CD14-positive monocyte (primary cell): ENCODE data around the gene ERCC1. TPM values are rescaled to one million over a fixed set of nuclear protein-coding genes. Genes with fewer than 3 reads are reported as not detected.
"Not testable (repeated sequence)": the region's sequence is repeated elsewhere in the genome, so short reads cannot be mapped to it uniquely, and the experiment has no call there.

Experiments
- DNase-seq, 3 donors: peaks; one replicate each; pipeline ENCODE4 v3.0.0-alpha.2; 2011 to 2022
- H2AFZ ChIP-seq: 2 replicates; pipeline ENCODE4 v1.6.0; 2012; ENCODE audit warnings: mild to moderate bottlenecking, low read depth, low read length, inconsistent platforms; ENCODE audit not compliant: insufficient read depth, poor library complexity, severe bottlenecking
- H3K27ac ChIP-seq, 2 donors: 1 replicate in 1 of 2; 2 replicates in 1 of 2; pipeline ENCODE4 v1.5.1; 2012 to 2013; ENCODE audit warnings: low read length in 2 of 2, control low read depth in 1 of 2, inconsistent platforms in 1 of 2, low read depth in 1 of 2, mild to moderate bottlenecking in 1 of 2
- H3K27me3 ChIP-seq, 2 donors: one replicate each; pipeline versions ENCODE4 v1.6.0 to v1.6.1; 2011 to 2013; ENCODE audit warnings: low read length in 2 of 2; ENCODE audit not compliant: control insufficient read depth in 2 of 2, insufficient read depth in 2 of 2
- H3K36me3 ChIP-seq, 2 donors: replicated peaks in 1 of 2; 1 replicate in 1 of 2; 2 replicates in 1 of 2; pipeline versions ENCODE4 v1.5.1 to v1.6.1; 2012 to 2013; ENCODE audit warnings: low read length in 2 of 2, control low read depth in 1 of 2, inconsistent platforms in 1 of 2, mild to moderate bottlenecking in 1 of 2; ENCODE audit not compliant: insufficient read depth in 2 of 2, control insufficient read depth in 1 of 2
- H3K4me1 ChIP-seq, 2 donors: 1 replicate in 1 of 2; 2 replicates in 1 of 2; pipeline versions ENCODE4 v1.5.1 to v1.6.1; 2012 to 2013; ENCODE audit warnings: low read length in 2 of 2, control low read depth in 1 of 2, inconsistent platforms in 1 of 2, mild to moderate bottlenecking in 1 of 2, moderate library complexity in 1 of 2; ENCODE audit not compliant: insufficient read depth in 2 of 2, control insufficient read depth in 1 of 2
- H3K4me2 ChIP-seq: replicated peaks from 2 replicates; pipeline ENCODE3; 2012; ENCODE audit warnings: low read length, moderate library complexity, mild to moderate bottlenecking; ENCODE audit not compliant: poor library complexity, severe bottlenecking; ENCODE audit errors: extremely low read depth
- H3K4me3 ChIP-seq, 3 experiments: fragments of 200-600 bp in 1 of 3; sonication (generic) in 1 of 3; replicated peaks in 1 of 3; 1 replicate in 2 of 3; 2 replicates in 1 of 3; pipeline ENCODE4 v1.5.1; 2011 to 2013; ENCODE audit warnings: low read length in 3 of 3, mild to moderate bottlenecking in 3 of 3, control low read depth in 2 of 3, low read depth in 2 of 3, inconsistent platforms in 1 of 3, moderate library complexity in 1 of 3
- H3K79me2 ChIP-seq: 2 replicates; pipeline ENCODE4 v1.6.0; 2012; ENCODE audit warnings: mild to moderate bottlenecking, control low read depth, inconsistent platforms, low read length, moderate library complexity; ENCODE audit not compliant: insufficient read depth
- H3K9ac ChIP-seq: 2 replicates; pipeline ENCODE4 v1.6.0; 2017; ENCODE audit warnings: low read length, mild to moderate bottlenecking; ENCODE audit not compliant: insufficient read depth, poor library complexity, severe bottlenecking
- H3K9me3 ChIP-seq, 2 donors: replicated peaks in 1 of 2; 1 replicate in 1 of 2; 2 replicates in 1 of 2; pipeline versions ENCODE4 v1.5.1 to v1.6.1; 2012 to 2013; ENCODE audit warnings: low read length in 2 of 2, control low read depth in 1 of 2; ENCODE audit not compliant: control insufficient read depth in 1 of 2, insufficient read depth in 1 of 2
- H4K20me1 ChIP-seq: 2 replicates; pipeline ENCODE4 v1.6.0; 2012; ENCODE audit warnings: mild to moderate bottlenecking, low read length, control low read depth, moderate library complexity; ENCODE audit not compliant: insufficient read depth
- H3K27ac Mint-ChIP-seq, 7 donors: one replicate each; pipeline ENCODE4 v1.8.0; 2020; ENCODE audit warnings: mild to moderate bottlenecking in 7 of 7, mixed read lengths in 7 of 7, moderate library complexity in 6 of 7, inconsistent platforms in 2 of 7
- H3K27me3 Mint-ChIP-seq, 3 donors: one replicate each; pipeline ENCODE4 v1.8.0; 2021 to 2022; ENCODE audit warnings: low read depth in 3 of 3, mild to moderate bottlenecking in 3 of 3, mixed read lengths in 3 of 3, moderate library complexity in 3 of 3, inconsistent platforms in 1 of 3
- H3K36me3 Mint-ChIP-seq, 2 donors: one replicate each; pipeline ENCODE4 v1.8.0; 2020; ENCODE audit warnings: mixed read lengths in 2 of 2, inconsistent platforms in 1 of 2, mild to moderate bottlenecking in 1 of 2
- H3K4me1 Mint-ChIP-seq: one replicate; pipeline ENCODE4 v1.8.0; 2020; ENCODE audit warnings: mild to moderate bottlenecking, mixed read lengths
- H3K4me3 Mint-ChIP-seq, 2 donors: one replicate each; pipeline ENCODE4 v1.8.0; 2020; ENCODE audit warnings: mild to moderate bottlenecking in 2 of 2, mixed read lengths in 2 of 2, moderate library complexity in 1 of 2
- H3K9me3 Mint-ChIP-seq, 7 donors: one replicate each; pipeline ENCODE4 v1.8.0; 2020 to 2022; ENCODE audit warnings: mixed read lengths in 7 of 7, mild to moderate bottlenecking in 6 of 7, moderate library complexity in 6 of 7, inconsistent platforms in 2 of 7
- CTCF ChIP-seq: fragments of 200-600 bp; IDR thresholded peaks from one replicate; pipeline ENCODE4 v1.8.0; 2022; ENCODE audit warnings: antibody characterized with exemption, mild to moderate bottlenecking
- WGBS: methylation state at CpG from one replicate; pipeline ENCODE4 v1.1.5; 2013; ENCODE audit warnings: missing lambda C conversion rate; ENCODE audit not compliant: insufficient coverage; 5-methylcytosine and 5-hydroxymethylcytosine counted together
- intact Hi-C, 2 donors: fragments of 100-400 bp; cut with micrococcal nuclease; formaldehyde crosslinking; loops; one replicate each; pipeline versions ENCODE4 v1.15.0 to v1.15.1; 2023
- polyA plus RNA-seq, 3 donors: library from polyadenylated mRNA; depleted of rRNA in 1 of 3; unstranded in 2 of 3; stranded (reverse) in 1 of 3; fragments of 300-500 nt in 2 of 3; fragments of >200 nt in 1 of 3; fragmentation: Illumina TruSeq in 2 of 3; gene quantifications; 1 replicate in 2 of 3; 2 replicates in 1 of 3; pipeline ENCODE4 v1.2.3, GENCODE V29; 2012 to 2021

ERCC1 gene
- polyA plus RNA-seq, 3 donors: 62.2 to 78.2 (median 74.6) TPM

GRCh38 chr19:45437328-45437727, 13.6 kb upstream of the ERCC1 start:
- Mint-ChIP-seq H3K36me3 (peaks cover 2 to 5% of the 10 kb centered on the region in 2 donors), H3K27me3 (peaks cover 1 to 2% (median 2%) of the 10 kb centered on the region in 3 donors), H3K27ac (no peak overlapping the region), H3K4me3 (no peak overlapping the region), H3K4me1 (peaks cover 23% of the 10 kb centered on the region), H3K9me3 (peaks cover 0 to 5% (median 0%) of the 10 kb centered on the region in 7 donors)
- Histone ChIP-seq H3K4me3 (no peak overlapping the region), H3K9me3 (no peaks in the 10 kb centered on the region), H4K20me1 (no peaks in the 10 kb centered on the region), H3K4me2 (no peak overlapping the region), H3K79me2 (no peaks in the 10 kb centered on the region), H3K27me3 (no peaks in the 10 kb centered on the region), H3K27ac (no peak overlapping the region), H3K9ac (no peak overlapping the region), H3K4me1 (peaks cover 19 to 30% of the 10 kb centered on the region in 2 donors), H2AFZ (no peak overlapping the region), H3K36me3 (no peaks in the 10 kb centered on the region)
- no CpG with 5 or more reads among the region's 3 CpGs for WGBS
- no peak for TF ChIP-seq CTCF
- no peak for DNase-seq
- intact Hi-C loops: no loop called here

- H3K9me3 ChIP-seq, H3K27ac ChIP-seq, H4K20me1 ChIP-seq, H3K79me2 ChIP-seq, H3K4me2 ChIP-seq, H3K4me3 ChIP-seq, DNase-seq, H3K36me3 Mint-ChIP-seq, H3K4me3 Mint-ChIP-seq, intact Hi-C loops, H3K27me3 ChIP-seq, H3K9me3 Mint-ChIP-seq, H2AFZ ChIP-seq, H3K36me3 ChIP-seq, H3K9ac ChIP-seq: not testable (repeated sequence)
- Mint-ChIP-seq H3K27ac (peak overlapping the region in 1 of 7 donors; percentile 54), H3K27me3 (peaks cover 10 to 16% (median 13%) of the 10 kb centered on the region in 3 donors), H3K4me1 (peaks cover 30% of the 10 kb centered on the region)
- 96% methylated on average over 5 of the region's 8 CpGs for WGBS
- peaks cover 30% of the 10 kb centered on the region in 2 donors for H3K4me1 ChIP-seq
Measured at GRCh38 chr19:45432543-45432942, 8.8 kb upstream of the ERCC1 start.

- not testable (repeated sequence) for H3K9me3 ChIP-seq, H3K36me3 Mint-ChIP-seq, H2AFZ ChIP-seq, H3K79me2 ChIP-seq, H4K20me1 ChIP-seq, H3K9me3 Mint-ChIP-seq, H3K4me3 Mint-ChIP-seq, H3K36me3 ChIP-seq, H3K4me2 ChIP-seq, H3K9ac ChIP-seq, H3K27me3 ChIP-seq, H3K4me3 ChIP-seq
- WGBS: 33% methylated on average over 2 of the region's 9 CpGs
- intact Hi-C loops: loop anchor here in 1 of 2 donors (1.0 kb wide), 1 partner anchor 8 kb away; no protein-coding TSS in a partner anchor
- Mint-ChIP-seq H3K27ac (peak overlapping the region; percentile 79 to 92 (median 90)), H3K4me1 (peaks cover 36% of the 10 kb centered on the region), H3K27me3 (peaks cover 10 to 18% (median 14%) of the 10 kb centered on the region in 3 donors)
- Histone ChIP-seq H3K4me1 (peaks cover 30 to 37% of the 10 kb centered on the region in 2 donors), H3K27ac (peak overlapping the region in 1 of 2 donors; percentile 52)
- peak; percentile 71 to 78 (median 77) for DNase-seq
Measured at GRCh38 chr19:45431008-45431407, 7.3 kb upstream of the ERCC1 start.

GRCh38 chr19:45429896-45430295, 6.2 kb upstream of the ERCC1 start:
- H3K36me3 Mint-ChIP-seq, H3K4me3 ChIP-seq, H3K9me3 ChIP-seq, H3K27me3 ChIP-seq, H2AFZ ChIP-seq, H3K9ac ChIP-seq, H3K79me2 ChIP-seq, H3K4me3 Mint-ChIP-seq, DNase-seq, H3K27ac ChIP-seq, H4K20me1 ChIP-seq, H3K36me3 ChIP-seq, H3K4me2 ChIP-seq, H3K9me3 Mint-ChIP-seq: not testable (repeated sequence)
- intact Hi-C loops: loop anchor here in 1 of 2 donors (2.0 kb wide), 1 partner anchor 13 kb away; no protein-coding TSS in a partner anchor
- Mint-ChIP-seq H3K27me3 (peaks cover 9 to 18% (median 15%) of the 10 kb centered on the region in 3 donors), H3K27ac (peak overlapping the region in 3 of 7 donors; percentile 45 to 83 (median 50)), H3K4me1 (peaks cover 40% of the 10 kb centered on the region)
- H3K4me1 ChIP-seq: peaks cover 36 to 48% of the 10 kb centered on the region in 2 donors
- WGBS: 91% methylated on average over 10 of the region's 11 CpGs
